ENCODE measurements around the gene BEND3.
"Not testable (repeated sequence)": the region's sequence is repeated elsewhere in the genome, so short reads cannot be mapped to it uniquely, and the experiment has no call there.

The BEND3 gene

DNA sequence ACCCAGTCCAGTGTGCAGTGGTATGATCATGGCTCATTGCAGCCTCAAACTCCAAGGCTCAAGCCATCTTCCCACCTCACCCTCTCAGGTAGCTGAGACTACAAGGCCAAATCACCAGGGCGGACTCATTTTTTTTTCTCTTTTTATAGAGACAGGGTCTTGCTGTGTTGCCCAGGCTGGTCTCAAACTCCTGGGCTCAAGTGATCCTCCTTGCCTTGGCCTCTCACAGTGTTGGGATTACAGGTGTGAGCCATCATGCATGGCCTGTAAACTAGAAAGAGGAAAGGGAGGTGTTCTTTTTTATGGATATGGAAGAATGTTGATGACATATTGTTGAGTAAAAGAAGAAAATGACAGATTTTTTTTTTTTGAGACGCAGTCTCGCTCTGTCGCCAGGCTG lies 5.1 kb upstream of the BEND3 start:
- no peak for DNase-seq

DNA sequence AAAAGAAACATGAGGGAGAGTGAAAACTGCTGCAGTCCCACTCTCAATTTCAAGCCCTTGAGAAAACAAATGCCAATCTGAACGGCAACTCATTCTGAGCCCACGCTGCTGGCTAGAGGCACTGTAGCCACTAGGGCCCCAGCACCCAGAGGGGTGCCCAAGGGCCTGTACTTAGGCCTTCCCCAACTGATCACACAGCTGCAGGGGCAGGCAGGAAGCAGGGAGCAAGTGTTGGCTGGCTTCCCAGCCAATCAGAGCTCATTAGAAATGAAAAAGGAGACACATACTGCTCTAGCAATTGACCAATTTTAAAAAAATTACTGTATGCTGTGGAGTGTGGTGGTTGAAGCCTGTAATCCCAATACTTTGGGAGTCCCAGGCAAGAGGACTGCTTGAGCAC lies 3.7 kb upstream of the BEND3 start:
- no peak for DNase-seq

DNA sequence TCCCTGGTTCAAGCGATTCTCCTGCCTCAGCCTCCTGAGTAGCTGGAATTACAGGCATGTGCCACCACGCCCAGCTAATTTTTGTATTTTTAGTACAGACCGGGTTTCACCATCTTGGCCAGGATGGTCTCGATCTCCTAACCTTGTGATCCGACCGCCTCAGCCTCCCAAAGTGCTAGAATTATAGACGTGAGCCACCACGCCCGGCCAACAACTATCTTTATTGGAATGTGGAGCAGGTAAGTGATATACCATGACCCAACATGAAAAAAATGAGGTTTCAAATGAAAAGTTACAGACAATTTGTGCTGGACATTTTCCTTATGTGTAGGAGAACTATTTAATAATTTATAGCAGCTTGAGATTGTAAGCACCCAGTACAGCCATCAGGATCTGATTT lies 3.2 kb upstream of the BEND3 start:
- DNase-seq, result not testable (repeated sequence)

DNA sequence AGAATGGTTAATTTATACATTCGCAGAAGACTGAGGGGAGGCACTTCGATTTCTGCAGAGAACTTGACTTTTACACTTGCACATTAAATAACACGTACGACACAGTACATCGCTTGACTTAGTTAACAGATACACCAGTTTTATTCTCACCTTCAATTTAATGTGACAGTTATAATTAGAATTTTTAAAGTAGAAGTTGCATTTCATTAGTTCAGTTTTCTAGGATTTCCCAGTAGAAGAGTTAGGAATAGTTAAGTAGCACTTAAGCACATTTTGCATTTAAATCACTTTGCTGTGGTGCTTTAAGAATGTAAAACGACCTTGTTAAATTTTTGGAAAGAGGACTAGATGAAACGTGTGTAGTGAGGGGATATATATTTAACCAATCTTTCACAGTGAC lies 1.6 kb upstream of the BEND3 start:
- DNase-seq, result no peak

DNA sequence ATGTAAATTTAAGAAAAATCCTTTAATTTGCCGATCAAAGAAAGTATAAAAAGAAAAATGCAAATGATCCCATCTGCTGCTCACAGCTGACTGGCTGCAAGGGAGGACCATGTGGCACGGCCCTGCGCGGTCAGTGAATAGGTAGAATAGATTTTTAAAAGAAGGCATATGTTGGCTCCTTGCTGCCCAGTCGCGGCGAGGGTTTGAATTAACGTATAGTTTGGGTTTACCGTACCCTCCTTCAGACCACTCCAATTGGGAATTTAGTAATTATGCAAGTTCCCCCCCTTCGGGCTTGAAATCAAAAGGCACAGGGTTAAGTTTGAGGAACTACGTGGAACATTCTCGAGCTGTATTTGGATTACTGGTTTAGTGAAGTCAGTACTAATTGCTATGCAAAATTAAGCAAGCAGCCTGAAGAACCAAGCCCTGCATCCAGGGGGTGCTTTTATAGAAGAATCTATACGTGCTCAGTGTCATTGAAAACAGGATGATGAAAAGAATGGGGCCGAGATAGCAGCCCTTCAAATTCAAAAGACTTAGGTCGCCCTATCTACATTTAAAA lies 1.1 kb upstream of the BEND3 start:
- DNase-seq, result no peak

DNA sequence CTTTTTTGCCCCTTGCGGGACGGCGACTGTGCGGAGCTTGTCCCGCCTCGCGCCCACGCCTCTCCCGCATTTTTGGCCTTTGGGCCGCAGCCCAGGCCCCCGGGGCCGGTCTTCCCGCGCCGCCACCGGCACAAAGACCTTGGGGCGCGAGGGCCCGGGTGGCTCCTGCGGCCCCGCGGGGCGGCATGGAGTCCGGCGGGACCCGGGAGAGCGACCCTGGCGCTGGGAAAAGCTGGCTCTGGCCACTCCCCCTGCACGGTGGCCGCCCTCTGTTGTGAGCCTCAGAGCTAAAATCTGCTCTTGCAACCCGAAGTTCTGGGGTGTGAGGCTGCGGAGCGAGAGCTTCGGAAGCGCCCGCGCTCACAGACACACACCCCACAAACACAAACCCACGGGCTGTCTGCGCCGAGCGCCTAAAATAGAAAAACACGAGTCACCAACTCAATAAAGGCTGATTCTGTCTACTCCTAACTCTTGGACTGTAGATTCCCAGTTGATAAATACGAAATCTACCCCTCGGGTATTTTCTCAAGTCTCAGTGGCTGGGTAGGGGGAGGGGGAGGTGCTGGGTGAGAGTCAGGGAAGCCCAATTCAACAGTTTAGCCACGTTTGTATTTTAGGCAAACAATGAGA lies 496 bp upstream of the BEND3 start:
- DNase-seq, result no peak

DNA sequence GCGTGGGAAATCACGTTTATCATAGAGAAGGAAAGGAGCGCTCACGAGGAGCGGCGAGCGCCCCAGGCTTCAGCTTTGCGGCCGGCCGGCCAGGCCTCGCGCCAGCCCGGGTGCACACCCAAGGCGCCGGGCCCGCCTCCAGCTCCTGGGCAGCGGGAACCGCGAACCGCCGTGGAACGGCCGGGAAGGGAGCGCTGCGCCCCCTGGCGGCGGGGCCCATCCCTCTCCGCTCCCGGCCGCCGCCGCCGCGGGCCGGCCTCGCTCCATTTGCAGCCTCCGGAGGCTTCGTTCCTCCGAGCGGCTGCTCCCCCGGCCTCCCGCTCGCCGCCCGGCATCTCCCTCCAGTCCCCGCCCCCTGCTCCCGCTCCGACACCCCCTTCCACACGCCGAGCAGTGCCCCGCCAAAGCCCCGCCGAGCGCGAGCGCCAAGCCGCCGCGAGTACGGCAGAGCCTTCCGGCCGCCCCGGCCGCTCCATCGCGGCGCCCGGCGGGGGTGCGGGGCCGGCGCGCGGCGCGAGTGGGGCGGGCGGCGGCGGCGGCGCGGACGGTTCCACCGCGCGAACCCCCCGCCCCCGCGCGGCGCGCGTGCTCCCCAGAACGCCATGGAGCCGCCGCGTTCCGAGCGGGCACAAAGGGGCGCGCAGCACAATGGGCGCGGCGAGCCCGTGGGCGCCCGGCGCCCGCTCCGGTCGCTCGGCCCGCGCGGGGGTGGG lies 946 bp downstream of the BEND3 start:
- DNase-seq, result no peak

DNA sequence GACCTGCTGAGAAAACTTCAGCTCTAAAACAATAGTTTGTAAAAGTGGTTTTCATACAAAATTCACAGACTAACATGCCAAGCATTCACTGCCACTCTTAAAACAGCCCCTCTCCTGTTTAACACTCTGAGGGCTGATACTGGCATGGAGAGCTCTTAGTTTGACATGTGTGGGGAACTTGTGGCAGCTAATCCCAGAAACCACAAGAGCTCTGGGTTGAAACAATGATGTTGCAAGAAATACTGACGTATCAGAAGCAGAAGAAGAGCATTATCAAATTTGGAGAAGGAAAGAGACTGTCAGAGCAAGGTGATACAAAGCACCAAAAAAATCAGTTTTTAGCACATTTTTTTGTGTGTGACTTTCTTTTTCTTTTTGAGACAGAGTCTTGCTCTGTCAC lies 5.1 kb downstream of the BEND3 start:
- no peak for DNase-seq

DNA sequence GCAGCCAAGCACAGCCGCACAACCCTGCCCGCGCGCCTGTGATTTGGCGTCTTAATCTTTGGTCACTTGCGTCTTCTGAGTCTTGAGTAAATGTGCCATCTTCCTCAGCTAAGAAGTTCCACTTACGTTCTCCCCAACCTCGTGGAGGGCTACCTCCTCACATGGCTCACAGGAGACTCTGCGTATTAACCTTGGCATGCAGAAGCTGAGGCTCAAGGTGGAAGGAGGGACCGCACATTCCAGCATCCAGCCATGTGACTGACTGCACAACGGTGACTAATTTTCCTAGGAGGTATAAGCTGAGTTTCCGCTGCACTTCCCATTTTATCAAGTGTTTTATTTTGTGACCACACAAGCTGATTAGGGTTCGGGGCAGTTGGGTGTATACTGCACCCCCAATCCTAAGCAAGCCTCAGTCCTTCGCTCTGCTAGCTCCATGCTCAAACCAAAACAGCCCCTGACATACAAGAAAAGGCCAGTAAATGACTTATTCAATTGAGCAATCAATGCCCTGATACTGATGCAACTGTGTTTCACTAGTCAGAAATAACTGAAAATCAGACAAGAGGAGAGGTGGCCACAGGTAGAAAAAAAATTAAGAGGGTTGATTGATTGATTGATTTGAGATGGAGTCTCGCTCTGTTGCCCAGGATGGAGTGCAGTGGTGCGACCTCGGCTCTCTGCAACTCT lies 7.0 kb downstream of the BEND3 start:
- no peak for DNase-seq

DNA sequence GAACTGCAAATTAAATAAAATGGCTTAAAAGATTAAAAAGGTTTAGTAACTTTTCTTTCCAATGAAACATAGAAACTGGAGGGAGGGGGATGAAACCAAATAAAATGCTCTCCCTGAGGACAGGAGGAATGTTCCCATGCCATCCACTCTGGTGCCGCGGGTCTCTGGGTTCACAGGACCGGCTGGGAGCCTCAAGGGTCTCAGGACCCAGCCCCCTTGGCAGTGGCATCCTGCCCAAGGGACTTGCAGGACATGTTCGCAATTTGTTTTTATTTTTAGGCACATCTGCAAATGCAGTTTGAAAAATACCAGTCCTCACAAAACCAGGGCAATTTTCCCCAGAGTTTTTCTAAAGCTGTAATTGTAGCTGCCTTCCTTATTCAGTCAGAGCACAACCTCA lies 7.5 kb downstream of the BEND3 start:
- no peak for DNase-seq

DNA sequence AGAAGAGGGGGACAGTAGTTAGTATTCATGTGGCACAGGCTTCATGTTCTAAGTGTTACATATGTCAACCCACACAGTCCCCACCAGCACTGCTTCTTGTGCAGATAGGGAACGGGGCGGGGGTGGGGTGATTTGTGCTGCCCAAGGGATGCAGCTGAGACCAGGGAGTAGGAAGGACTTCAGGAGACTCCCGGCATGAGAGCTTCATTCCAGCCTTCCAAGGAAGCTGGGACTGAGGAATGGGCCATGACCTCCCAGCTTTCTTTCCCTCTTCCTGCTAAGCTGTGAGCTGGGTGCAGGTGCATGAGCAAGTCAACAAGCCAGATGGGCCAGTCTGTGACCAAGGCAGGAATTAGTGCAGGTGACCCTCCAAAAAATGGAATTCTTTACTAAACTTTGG lies 9.2 kb downstream of the BEND3 start:
- no peak for DNase-seq

DNA sequence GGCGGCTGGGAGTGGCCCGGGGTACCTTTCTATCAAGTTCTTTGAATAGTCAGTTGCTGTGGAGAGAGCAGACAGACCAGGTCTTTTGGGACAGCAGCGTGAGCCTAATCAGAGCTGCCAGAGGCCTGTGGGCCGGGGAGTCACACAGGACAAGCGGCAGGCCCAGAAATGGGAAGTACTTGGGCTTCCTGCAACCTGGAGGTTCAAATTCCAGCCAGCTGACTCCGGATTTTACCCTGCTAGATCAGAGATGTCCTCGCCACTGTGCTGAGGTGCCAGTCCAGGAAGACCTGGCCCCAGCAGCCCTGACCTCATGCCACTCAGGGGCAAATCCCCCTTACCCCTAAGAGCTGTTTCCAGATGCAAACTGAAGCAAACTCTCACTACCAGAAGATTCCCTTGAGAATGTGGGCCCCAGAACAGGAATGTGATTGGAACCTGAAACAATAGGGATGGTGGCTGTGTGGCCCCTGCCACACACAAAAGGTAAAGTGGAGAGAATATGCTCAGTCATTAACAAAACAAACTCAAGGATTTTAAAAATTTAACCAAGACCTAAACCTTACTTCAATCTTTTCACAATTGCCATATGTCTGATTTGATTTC lies 9.7 kb downstream of the BEND3 start:
- no peak for DNase-seq

DNA sequence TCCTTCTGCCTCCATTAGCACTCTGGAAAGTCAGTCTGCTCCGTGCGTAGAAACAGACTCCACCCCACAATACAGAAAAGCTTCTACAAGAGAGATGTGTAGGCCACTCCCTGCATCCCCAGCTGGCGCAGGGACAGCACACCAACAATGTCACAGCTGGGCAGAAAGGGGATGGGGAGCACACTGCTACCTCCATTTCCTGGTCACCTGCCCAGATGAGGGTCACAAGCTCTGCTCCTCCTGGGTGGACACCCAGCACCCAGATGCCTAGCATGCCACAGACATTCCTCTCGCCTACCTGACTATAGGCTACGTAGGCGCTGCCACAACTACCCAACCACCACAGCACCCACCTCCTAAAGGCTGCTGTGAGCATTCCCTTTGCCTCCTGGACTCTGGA lies 12.2 kb downstream of the BEND3 start:
- no peak for DNase-seq

DNA sequence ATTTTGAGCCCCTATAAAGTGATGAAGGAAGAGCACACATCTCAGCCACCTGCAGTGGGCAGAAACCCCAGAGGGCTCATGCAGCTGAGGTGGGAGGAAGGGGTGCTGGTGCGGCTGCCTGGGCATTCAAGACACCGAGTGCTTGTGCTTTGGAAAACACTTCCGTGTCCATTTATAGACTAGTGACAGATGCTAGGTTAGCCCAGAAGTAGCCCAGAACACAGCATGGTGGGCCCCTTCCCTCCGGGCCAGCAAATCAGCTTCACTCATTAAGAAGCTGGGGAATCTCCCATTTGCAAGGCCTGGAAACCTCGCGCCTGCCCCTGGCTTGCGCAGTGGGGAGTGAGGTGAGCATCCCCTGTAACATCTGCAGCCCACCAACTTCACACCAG lies 12.9 kb downstream of the BEND3 start:
- no peak for DNase-seq

DNA sequence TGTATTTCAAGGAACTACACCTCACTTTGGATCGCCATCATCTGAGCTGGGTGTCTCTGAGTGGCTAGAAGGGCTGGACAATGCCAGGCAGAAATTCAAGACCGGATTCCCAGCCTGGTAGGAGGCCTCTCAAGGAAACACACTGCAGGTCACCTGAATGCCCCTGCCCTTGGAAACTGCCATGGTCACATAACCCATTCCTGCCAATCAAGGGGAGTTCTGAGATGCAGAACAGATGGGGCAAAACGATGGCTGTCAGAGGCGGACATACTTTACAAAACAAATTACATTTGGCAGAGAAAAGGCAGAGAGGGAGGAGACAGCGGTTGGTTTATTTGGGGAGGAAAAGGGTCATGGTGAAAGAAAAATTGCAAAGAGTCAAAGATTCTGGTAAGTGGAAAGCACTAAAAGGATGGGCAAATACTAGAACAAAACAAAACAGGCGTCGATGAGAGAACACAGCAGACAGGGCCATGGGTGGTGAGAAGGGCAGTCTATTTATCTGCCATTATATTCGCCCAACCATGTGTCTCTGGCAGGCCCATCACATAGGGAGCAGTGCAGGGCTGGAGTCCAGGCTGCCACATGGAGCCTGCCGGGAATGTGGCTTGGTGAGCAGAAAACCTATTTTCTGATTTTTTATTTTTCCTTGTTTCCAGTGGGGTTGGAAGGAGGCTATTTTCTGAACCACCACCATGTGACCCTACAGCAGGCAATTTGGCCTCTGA lies 13.5 kb downstream of the BEND3 start:
- DNase-seq, result no peak

DNA sequence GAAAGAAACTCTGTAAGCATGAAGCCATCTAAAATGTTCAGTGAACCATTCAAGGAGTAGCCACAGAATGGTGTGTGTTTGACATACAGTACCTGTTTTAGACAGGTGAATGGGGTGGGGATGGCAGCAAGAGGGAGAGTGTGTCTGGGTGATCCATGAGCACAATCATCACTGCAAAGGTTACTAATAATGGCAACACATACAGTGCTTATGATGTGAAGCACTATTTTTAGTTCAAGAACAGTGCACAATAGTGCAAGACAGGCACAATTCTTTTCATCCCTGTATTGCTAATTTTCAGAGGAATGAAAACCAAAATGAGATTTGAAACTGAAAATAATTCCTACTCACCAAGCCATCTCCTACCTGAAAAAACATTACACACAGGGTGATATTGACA lies 14.1 kb downstream of the BEND3 start:
- no peak for DNase-seq

DNA sequence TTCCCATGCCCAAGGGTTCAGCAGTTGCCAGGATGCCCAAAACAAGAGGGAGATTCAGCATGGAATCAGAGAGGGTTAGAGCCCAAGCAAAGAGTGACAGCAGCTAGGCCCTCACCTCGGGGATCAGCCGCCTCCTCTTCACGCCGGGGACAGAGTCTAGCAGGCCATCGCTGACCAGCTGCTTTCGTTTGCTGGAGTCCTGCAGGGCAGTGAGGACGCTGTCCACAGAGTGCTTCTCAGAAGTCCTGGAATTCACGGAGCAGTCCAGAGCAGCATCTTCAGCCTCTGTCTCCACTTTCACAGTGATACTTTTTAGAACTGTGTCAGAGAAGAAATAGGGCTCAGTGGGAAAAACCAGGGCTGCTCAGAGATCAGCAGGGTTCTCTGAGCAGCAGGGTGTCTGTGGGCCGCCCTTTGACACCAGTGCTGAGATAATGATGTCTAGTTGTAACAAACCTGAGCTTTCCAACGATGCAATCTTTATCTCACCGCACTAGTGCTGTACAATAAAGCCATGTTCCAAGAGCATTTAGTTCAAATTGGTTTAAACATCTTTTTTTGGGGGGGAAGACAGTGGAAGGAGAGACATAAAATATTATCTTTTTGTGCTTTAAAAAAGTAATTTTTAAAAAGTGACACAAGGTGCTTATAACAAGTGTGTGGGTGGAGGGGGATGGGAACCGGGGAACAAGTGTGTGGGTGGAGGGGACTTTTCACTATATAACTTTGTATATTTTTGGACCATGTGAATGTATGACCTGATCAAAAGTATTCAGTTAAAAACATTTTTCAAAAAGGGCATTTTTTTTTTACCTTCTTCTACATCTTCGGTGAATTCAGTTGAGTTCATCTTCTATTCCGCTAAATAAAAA lies 16.6 kb downstream of the BEND3 start:
- no peak for DNase-seq

DNA sequence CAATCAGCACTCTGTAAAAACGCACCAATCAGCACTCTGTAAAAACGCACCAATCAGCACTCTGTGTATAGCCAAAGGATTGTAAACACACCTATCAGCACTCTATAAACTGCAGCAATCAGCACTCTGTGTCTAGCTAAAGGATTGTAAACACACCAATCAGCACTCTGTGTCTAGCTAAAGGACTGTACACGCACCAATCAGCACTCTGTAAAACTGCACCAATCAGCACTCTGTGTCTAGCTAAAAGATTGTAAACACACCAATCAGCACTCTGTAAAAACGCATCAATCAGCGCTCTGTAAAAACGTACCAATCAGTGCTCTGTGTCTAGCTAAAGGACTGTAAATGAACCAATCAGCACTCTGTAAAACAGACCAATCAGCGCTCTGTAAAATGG lies 30.9 kb downstream of the BEND3 start:
- DNase-seq, result not testable (repeated sequence)

DNA sequence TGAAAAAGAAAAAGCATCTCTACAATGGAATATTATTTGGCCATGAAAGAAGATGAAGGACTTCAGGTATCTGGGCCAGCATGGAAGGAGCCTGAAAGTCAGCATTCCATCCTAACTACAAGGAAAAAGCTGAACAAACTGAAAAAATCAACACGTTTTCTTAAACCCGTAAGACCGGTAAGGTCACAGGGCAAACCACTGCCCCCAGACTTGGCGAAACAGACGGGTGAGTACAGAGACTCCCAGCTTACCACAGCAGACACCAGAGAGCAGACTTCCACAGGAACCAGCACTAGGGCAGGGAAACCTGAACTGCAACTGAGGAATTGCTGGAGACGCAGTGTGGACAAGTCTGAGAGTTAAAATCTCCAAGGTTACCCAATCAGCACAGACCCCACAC lies 31.4 kb downstream of the BEND3 start:
- no peak for DNase-seq

DNA sequence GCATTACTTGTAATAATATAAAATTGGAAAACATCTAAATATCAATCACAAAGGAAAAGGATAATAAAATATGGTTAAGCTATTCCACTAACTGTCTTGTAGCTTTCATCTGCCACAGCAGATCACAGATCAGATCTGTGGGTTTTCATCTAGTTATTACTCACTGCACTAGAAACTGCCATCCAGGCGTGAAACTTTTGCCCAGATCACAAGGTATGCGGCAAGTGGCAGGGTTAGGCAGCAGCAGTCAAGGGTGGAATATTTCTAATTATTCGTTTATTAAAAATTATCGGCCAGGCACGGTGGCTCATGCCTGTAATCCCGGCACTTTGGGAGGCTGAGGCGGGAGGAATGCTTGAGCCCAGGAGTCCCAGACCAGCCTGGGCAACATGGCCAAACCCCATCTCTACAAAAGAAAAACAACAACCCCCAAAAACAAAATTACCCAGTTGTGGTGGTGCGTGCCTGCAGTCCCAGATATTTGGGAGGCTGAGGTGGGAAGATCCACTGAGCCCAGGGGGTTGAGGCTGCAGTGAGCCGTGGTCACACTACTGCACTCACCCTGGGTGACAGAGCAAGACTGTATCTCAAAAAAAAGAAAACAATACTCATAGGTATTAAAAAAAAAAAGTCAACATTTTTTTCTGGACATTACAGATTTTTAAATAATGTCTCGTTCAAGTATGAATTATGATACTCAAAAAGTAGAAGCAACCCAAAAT lies 32.1 kb downstream of the BEND3 start:
- DNase-seq, result no peak

DNA sequence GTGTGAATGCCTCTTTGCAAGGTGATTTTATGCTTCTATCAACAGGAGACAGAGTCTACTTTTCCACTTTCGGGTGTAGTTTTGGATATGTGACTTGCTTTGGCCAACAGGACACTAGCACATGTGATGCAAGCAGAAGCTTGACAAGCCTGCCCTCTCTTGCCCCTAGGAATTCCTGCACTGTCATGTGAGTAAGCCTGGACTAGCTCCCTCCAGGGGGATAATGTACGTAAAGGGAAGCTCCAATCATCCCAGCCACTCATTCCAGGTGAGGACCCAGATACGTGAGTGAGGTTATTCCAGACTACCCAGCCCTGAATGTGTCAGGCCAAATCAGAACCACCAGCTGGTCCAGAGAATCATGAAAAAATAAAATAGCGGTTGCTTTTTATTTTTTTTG lies 33.3 kb downstream of the BEND3 start:
- DNase-seq, result no peak

Data from NCI-H187 treated with DMSO at 0.1 percent for 48 hours (cell line).